Measurements from ENCODE around the gene CORIN.
A peak's percentile ranks its signal among the peaks of the same experiment; 100 is the strongest.
"Not testable (repeated sequence)": the region's sequence is repeated elsewhere in the genome, so short reads cannot be mapped to it uniquely, and the experiment has no call there.

CORIN gene

GRCh38 chr4:47718696-47719095, 119.2 kb downstream of the CORIN start:
- DNase-seq, result no peak

GRCh38 chr4:47717188-47717587, 120.7 kb downstream of the CORIN start:
- no peak for DNase-seq

GRCh38 chr4:47715716-47716416, 122.0 kb downstream of the CORIN start:
- DNase-seq, result no peak

GRCh38 chr4:47714269-47714668, 123.6 kb downstream of the CORIN start:
- DNase-seq, result no peak

GRCh38 chr4:47713129-47713834, 124.6 kb downstream of the CORIN start:
- DNase-seq, result no peak

GRCh38 chr4:47711646-47712045, 126.2 kb downstream of the CORIN start:
- DNase-seq, result no peak

GRCh38 chr4:47711183-47711582, 126.7 kb downstream of the CORIN start:
- DNase-seq, result no peak

GRCh38 chr4:47706352-47706751, 131.5 kb downstream of the CORIN start:
- DNase-seq, result not testable (repeated sequence)

GRCh38 chr4:47705326-47705981, 132.4 kb downstream of the CORIN start:
- no peak for DNase-seq

- peak; percentile 9 for DNase-seq
Observed at GRCh38 chr4:47704693-47705325, 133.1 kb downstream of the CORIN start.

GRCh38 chr4:47703956-47704355, 133.9 kb downstream of the CORIN start:
- no peak for DNase-seq

GRCh38 chr4:47703008-47703407, 134.9 kb downstream of the CORIN start:
- DNase-seq, result no peak

GRCh38 chr4:47701286-47701685, 136.6 kb downstream of the CORIN start:
- DNase-seq, result no peak

GRCh38 chr4:47698837-47699236, 139.0 kb downstream of the CORIN start:
- DNase-seq, result no peak

GRCh38 chr4:47696823-47697222, 141.0 kb downstream of the CORIN start:
- DNase-seq, result no peak

- no peak for DNase-seq
Observed at GRCh38 chr4:47695260-47695659, 142.6 kb downstream of the CORIN start.

GRCh38 chr4:47694322-47694721, 143.5 kb downstream of the CORIN start:
- no peak for DNase-seq

- DNase-seq, result no peak
Observed at GRCh38 chr4:47692691-47693090, 145.2 kb downstream of the CORIN start.

GRCh38 chr4:47691757-47692383, 146.0 kb downstream of the CORIN start:
- not testable (repeated sequence) for DNase-seq

GRCh38 chr4:47690611-47691010, 147.3 kb downstream of the CORIN start:
- no peak for DNase-seq

GRCh38 chr4:47686294-47686872, 151.5 kb downstream of the CORIN start:
- peak; percentile 11 for DNase-seq

GRCh38 chr4:47675806-47676205, 162.1 kb downstream of the CORIN start:
- no peak for DNase-seq

- DNase-seq, result no peak
Observed at GRCh38 chr4:47674144-47674543, 163.7 kb downstream of the CORIN start.
